IMR-90 (cell line): ENCODE results near the gene RMI2. TPM values are rescaled to one million over a fixed set of nuclear protein-coding genes. Genes with fewer than 3 reads are reported as not detected.

ENCODE experiments used
- CEBPB ChIP-seq: IDR thresholded peaks from 2 replicates; pipeline ENCODE4 v1.6.1; 2012; ENCODE audit warnings: low read depth, low read length, improper control_type of control experiment
- MAZ ChIP-seq: IDR thresholded peaks from 2 replicates; pipeline ENCODE4 v1.6.1; 2012; ENCODE audit warnings: low read depth, mild to moderate bottlenecking, low read length, improper control_type of control experiment, moderate library complexity, borderline replicate concordance
- RAD21 ChIP-seq: IDR thresholded peaks from 2 replicates; pipeline ENCODE4 v1.6.1; 2012; ENCODE audit warnings: low read length, improper control_type of control experiment
- SMC3 ChIP-seq: fragments of 150-350 bp; IDR thresholded peaks from 2 replicates; pipeline ENCODE4 v1.6.1; 2016; ENCODE audit warnings: low read depth, mild to moderate bottlenecking, antibody characterized with exemption, low read length, moderate library complexity
- USF2 ChIP-seq: fragments of 150-350 bp; IDR thresholded peaks from 2 replicates; pipeline ENCODE4 v1.6.1; 2017; ENCODE audit warnings: mild to moderate bottlenecking, antibody characterized with exemption, low read length, low read depth
- polyA plus RNA-seq, 3 experiments: library from polyadenylated mRNA; depleted of rRNA; stranded (reverse); fragments of >200 nt; gene quantifications; 2 replicates each; pipeline ENCODE4 v1.2.3, GENCODE V29; 2012; ENCODE audit warnings: low replicate concordance in 1 of 3
- total RNA-seq: library from RNA; depleted of rRNA; stranded (reverse); fragments of >200 nt; gene quantifications from 2 replicates; pipeline ENCODE4 v1.2.3, GENCODE V29; 2012

Gene RMI2
- total and polyA plus RNA-seq, 2 of the 4 experiments (the other 2 are of a cell fraction), result 3.2 to 5.6 TPM

DNA sequence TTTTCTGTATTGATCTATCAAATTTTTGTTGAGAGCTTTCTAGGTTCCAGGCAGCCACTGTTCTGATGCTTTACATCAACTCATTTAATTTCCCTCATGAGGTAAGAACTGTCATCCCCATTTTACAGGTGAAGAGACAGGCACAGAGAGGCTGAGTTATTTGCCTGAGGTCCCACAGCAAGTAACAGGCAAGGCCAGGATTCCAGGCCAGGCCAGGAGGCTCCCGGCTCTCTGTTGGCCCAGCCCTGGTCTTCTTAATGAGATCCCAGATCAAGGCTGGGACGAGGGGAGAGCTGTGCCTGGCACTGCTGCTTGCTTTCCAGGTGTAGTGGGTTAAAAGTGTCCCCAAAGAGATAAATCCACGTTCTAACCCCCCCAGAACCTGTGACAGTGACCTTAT, 22.4 kb upstream of the RMI2 start (continued):
- TF ChIP-seq USF2, result no peak
- no peak for TF ChIP-seq SMC3
- no peak for TF ChIP-seq RAD21
- no peak for TF ChIP-seq CEBPB
- no peak for TF ChIP-seq MAZ
